ENCODE results near the gene PHACTR2. TPM values are rescaled to one million over a fixed set of nuclear protein-coding genes. Genes with fewer than 3 reads are reported as not detected.
"Not testable (repeated sequence)": the region's sequence is repeated elsewhere in the genome, so short reads cannot be mapped to it uniquely, and the experiment has no call there.

Gene PHACTR2
- total RNA-seq, 1 experiment from 2014 or later = not detected

DNA sequence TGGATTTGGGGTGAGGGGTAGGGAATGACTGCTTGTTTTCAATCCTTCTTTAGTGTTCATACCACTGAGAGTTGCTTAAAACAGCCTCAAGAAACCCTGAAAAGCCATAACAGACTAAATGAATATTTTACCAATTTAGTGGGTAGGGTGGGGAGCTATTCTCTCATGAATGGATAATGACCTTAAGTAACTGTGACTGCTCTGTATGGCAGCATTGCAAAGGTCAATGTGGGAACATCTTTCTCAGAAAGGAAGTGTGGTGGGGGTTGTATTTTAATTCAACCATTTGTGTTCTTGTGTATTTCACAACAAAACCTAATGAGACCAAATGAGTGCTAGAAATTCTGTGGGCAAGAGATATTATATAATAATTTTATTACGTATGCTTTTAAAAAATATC, 55.7 kb downstream of the PHACTR2 start:
- Histone ChIP-seq H3K27me3 (ENCODE audit: low read length) (no peaks in the 10 kb centered on the region), H4K20me1 (ENCODE audit: insufficient read depth, low read depth, low read length) (no peaks in the 10 kb centered on the region), H3K79me2 (ENCODE audit: low read length) (no peaks in the 10 kb centered on the region), H3K27ac (ENCODE audit: low read length) (no peak overlapping the region), H2AFZ (ENCODE audit: low read length) (no peak overlapping the region), H3K4me1 (ENCODE audit: low read length) (no peaks in the 10 kb centered on the region; the same call in 1 of the 2 replicates), H3K9me3 (ENCODE audit: low read length) (no peaks in the 10 kb centered on the region), H3K36me3 (ENCODE audit: insufficient read depth, low read length) (no peaks in the 10 kb centered on the region), H3K4me3 (ENCODE audit: low read length) (no peak overlapping the region), H3K4me2 (ENCODE audit: low read depth, low read length, poor library complexity, severe bottlenecking) (no peak overlapping the region), H3K9me2 (replicated peaks; ENCODE audit: insufficient read depth, low read length) (no peaks in the 10 kb centered on the region), H3K9ac (ENCODE audit: low read length) (no peak overlapping the region)
- no peak for DNase-seq

DNA sequence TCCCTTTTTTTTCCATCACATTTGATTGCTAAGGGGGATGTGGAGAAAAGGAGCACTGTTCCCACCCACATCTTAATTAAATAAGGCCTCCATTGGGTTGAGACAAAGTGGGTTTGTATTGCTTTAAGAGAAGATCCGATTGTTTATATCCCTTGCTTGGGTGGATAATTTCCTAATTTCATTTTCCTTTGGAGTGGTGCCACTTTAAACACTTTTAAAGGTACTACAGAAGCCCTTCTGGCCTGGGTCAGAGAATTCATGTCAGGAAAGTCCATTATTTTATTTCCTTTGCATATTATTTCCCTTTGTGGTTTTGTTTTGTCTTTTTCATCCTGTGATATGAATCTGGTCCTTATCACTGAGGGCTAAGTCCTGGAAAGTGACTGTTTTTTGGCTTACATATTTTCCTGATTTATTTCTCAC, 56.9 kb downstream of the PHACTR2 start:
- Histone ChIP-seq H3K9me3 (ENCODE audit: low read length) (no peaks in the 10 kb centered on the region), H2AFZ (ENCODE audit: low read length) (no peak overlapping the region), H3K4me1 (ENCODE audit: low read length) (no peaks in the 10 kb centered on the region; the same call in 1 of the 2 replicates), H3K79me2 (ENCODE audit: low read length) (no peaks in the 10 kb centered on the region), H3K4me2 (ENCODE audit: low read depth, low read length, poor library complexity, severe bottlenecking) (no peak overlapping the region), H3K36me3 (ENCODE audit: insufficient read depth, low read length) (no peaks in the 10 kb centered on the region), H3K4me3 (ENCODE audit: low read length) (no peak overlapping the region), H3K27ac (ENCODE audit: low read length) (no peak overlapping the region), H3K9ac (ENCODE audit: low read length) (no peak overlapping the region), H3K9me2 (replicated peaks; ENCODE audit: insufficient read depth, low read length) (no peaks in the 10 kb centered on the region), H3K27me3 (ENCODE audit: low read length) (no peaks in the 10 kb centered on the region), H4K20me1 (ENCODE audit: insufficient read depth, low read depth, low read length) (no peaks in the 10 kb centered on the region)
- DNase-seq = no peak

DNA sequence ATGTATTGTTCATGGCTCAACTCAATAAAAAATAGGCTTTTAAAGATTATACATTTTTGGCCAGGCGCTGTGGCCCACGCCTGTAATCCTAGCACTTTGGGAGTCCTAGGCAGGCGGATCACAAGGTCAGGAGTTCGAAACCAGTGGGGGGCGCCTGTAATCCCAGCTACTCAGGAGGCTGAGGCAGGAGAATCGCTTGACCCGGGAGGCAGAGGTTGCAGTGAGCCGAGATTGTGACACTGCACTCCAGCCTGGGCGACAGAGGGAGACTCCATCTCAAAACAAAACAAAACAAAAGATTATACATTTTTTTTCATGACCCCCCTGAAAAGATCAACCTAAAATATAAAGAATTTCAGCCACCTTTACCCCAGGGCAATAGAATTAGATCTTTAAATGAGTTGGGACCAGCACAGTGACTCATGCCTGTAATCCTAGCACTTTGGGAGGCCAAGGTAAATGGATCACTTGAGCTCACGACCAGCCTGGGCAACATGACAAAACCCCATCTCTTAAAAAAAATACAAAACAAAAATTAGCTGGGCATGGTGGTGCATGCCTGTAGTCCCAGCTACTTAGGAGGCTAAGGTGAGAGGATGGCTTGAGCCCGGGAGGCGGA, 60.4 kb downstream of the PHACTR2 start:
- not testable (repeated sequence) for H3K4me2 ChIP-seq (ENCODE audit: low read depth, low read length, poor library complexity, severe bottlenecking); H3K27ac ChIP-seq (ENCODE audit: low read length); H3K27me3 ChIP-seq (ENCODE audit: low read length); H2AFZ ChIP-seq (ENCODE audit: low read length); H3K79me2 ChIP-seq (ENCODE audit: low read length); H3K4me3 ChIP-seq (ENCODE audit: low read length); H4K20me1 ChIP-seq (ENCODE audit: insufficient read depth, low read depth, low read length); H3K9me2 ChIP-seq (replicated peaks; ENCODE audit: insufficient read depth, low read length); H3K4me1 ChIP-seq (ENCODE audit: low read length); H3K9me3 ChIP-seq (ENCODE audit: low read length); DNase-seq; H3K36me3 ChIP-seq (ENCODE audit: insufficient read depth, low read length); H3K9ac ChIP-seq (ENCODE audit: low read length)

DNA sequence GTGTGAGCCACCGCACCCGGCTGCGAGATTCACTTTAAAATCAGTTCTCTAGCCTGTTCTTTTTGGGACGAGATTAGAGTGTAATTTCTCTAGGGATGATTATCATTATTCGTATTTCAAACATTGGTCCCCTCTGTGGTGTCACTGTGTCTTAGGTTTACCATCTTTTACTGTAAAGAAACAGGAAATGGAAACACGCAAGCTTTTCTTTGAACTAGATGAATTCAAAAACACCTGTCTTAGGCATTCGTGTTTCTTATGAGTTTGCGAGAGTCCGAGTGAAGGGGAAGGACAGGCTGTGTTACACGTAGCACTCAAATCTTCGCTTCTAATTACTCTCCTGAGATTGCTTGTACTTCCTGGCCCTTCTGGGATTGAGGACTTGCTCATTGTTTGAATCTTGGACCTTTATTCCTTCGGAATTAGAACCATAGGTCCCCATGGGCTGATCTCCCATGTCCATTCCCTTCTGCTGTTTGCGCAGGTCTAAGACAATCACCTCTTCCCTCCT, 61.6 kb downstream of the PHACTR2 start:
- Histone ChIP-seq H3K9me3 (ENCODE audit: low read length) (no peaks in the 10 kb centered on the region), H3K79me2 (ENCODE audit: low read length) (no peaks in the 10 kb centered on the region), H3K36me3 (ENCODE audit: insufficient read depth, low read length) (no peaks in the 10 kb centered on the region), H3K4me3 (ENCODE audit: low read length) (no peak overlapping the region), H3K4me2 (ENCODE audit: low read depth, low read length, poor library complexity, severe bottlenecking) (no peak overlapping the region), H3K9ac (ENCODE audit: low read length) (no peak overlapping the region), H3K27ac (ENCODE audit: low read length) (no peak overlapping the region), H4K20me1 (ENCODE audit: insufficient read depth, low read depth, low read length) (no peaks in the 10 kb centered on the region), H3K27me3 (ENCODE audit: low read length) (no peaks in the 10 kb centered on the region), H2AFZ (ENCODE audit: low read length) (no peak overlapping the region), H3K9me2 (replicated peaks; ENCODE audit: insufficient read depth, low read length) (no peaks in the 10 kb centered on the region), H3K4me1 (ENCODE audit: low read length) (no peaks in the 10 kb centered on the region; the same call in 1 of the 2 replicates)
- no peak for DNase-seq

DNA sequence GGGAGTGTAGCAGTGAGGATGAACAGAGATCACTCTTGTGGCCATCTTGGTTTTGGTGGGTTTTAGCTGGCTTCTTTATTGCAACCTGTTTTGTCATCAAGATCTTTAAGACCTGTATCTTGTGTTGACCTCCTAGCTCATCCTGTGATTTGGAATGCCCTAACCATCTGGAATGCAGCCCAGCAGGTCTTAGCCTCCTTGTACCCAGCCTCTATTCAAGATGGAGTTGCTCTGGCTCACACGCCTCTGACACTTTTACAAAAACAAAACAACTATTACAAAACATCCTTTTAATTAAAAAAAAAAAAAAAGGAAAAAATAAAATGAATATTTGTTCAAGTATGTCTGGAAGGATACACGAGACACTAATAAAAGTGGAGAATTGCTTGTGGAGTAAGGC, 62.4 kb downstream of the PHACTR2 start:
- no peak overlapping the region for H3K4me3 ChIP-seq (ENCODE audit: low read length)
- H3K9me3 ChIP-seq (ENCODE audit: low read length) = no peaks in the 10 kb centered on the region
- no peaks in the 10 kb centered on the region for H3K36me3 ChIP-seq (ENCODE audit: insufficient read depth, low read length)
- DNase-seq = no peak
- no peak overlapping the region for H3K9ac ChIP-seq (ENCODE audit: low read length)
- no peak overlapping the region for H3K4me2 ChIP-seq (ENCODE audit: low read depth, low read length, poor library complexity, severe bottlenecking)
- no peaks in the 10 kb centered on the region; the same call in 1 of the 2 replicates for H3K4me1 ChIP-seq (ENCODE audit: low read length)
- no peak overlapping the region for H3K27ac ChIP-seq (ENCODE audit: low read length)
- H4K20me1 ChIP-seq (ENCODE audit: insufficient read depth, low read depth, low read length) = no peaks in the 10 kb centered on the region
- no peaks in the 10 kb centered on the region for H3K9me2 ChIP-seq (replicated peaks; ENCODE audit: insufficient read depth, low read length)
- no peaks in the 10 kb centered on the region for H3K79me2 ChIP-seq (ENCODE audit: low read length)
- no peak overlapping the region for H2AFZ ChIP-seq (ENCODE audit: low read length)
- H3K27me3 ChIP-seq (ENCODE audit: low read length) = no peaks in the 10 kb centered on the region

DNA sequence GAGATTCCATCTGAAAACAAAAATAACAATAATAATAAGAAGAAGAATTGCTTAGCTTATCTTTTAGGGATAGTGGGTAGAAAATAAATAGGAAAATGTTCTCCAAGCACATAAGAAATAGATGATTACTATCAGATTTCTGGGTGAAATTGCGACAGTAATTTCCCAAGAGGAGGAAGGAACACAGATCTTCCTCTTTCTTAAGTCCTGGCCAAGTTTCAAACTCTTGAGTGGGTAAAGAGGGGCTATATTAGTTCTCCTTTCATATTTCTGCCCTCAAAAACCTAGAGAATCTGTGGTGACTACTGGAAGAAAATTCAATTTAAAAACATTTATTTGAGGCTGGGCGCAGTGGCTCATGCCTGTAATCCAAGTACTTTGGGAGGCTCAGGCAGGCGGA, 63.7 kb downstream of the PHACTR2 start:
- no peak overlapping the region for H3K4me2 ChIP-seq (ENCODE audit: low read depth, low read length, poor library complexity, severe bottlenecking)
- no peak overlapping the region for H3K27ac ChIP-seq (ENCODE audit: low read length)
- no peaks in the 10 kb centered on the region for H3K9me2 ChIP-seq (replicated peaks; ENCODE audit: insufficient read depth, low read length)
- no peak overlapping the region for H3K4me3 ChIP-seq (ENCODE audit: low read length)
- H3K9ac ChIP-seq (ENCODE audit: low read length) = no peak overlapping the region
- no peaks in the 10 kb centered on the region for H3K9me3 ChIP-seq (ENCODE audit: low read length)
- no peak for DNase-seq
- H3K27me3 ChIP-seq (ENCODE audit: low read length) = no peaks in the 10 kb centered on the region
- no peak overlapping the region for H2AFZ ChIP-seq (ENCODE audit: low read length)
- H3K4me1 ChIP-seq (ENCODE audit: low read length) = no peaks in the 10 kb centered on the region
- H3K79me2 ChIP-seq (ENCODE audit: low read length) = no peaks in the 10 kb centered on the region
- H4K20me1 ChIP-seq (ENCODE audit: insufficient read depth, low read depth, low read length) = no peaks in the 10 kb centered on the region
- H3K36me3 ChIP-seq (ENCODE audit: insufficient read depth, low read length) = no peaks in the 10 kb centered on the region

DNA sequence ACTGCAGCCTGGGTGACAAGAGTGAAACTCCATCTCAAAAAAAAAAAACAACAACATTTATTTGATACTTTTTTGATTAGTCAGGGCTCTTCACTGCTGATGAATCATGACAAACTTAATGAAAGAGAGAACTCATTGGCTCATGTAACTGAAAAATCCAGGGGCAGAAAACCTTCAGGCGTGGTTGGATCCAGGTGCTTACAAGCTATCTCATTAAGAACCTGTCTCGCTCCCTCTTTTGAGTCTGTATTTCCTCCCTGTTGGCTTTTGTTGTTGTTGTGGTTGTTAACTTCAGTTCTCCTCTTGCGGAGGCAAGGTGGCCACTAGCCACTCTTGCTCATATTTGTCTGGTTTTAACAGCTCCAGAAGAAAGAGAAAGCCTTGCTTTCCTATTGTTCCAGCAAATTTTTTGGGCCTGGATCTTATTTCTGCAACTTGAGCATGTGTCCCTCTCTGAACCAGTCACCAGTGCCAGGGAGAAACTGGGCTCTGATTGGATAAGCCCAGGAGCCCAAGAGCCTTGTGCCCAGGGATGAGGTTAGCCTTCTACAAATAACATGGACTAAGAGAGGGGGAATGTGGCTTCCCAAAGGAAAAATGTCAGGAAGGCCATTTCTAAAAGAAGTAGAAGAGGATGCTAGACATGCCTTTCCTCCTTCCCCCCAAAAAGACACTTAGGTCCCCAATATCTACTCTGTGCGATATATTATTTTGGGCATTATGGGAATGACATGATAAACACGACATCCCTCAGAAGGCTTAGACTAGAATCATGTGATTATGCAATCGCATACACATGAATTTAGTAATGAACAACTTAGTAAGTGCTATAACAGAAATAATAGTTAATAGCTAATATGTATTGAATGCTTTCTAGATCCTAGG, 64.5 kb downstream of the PHACTR2 start:
- H3K4me2 ChIP-seq (ENCODE audit: low read depth, low read length, poor library complexity, severe bottlenecking) = no peak overlapping the region
- no peaks in the 10 kb centered on the region for H3K9me2 ChIP-seq (replicated peaks; ENCODE audit: insufficient read depth, low read length)
- no peaks in the 10 kb centered on the region for H3K9me3 ChIP-seq (ENCODE audit: low read length)
- H3K9ac ChIP-seq (ENCODE audit: low read length) = no peak overlapping the region
- H3K4me3 ChIP-seq (ENCODE audit: low read length) = no peak overlapping the region
- H3K79me2 ChIP-seq (ENCODE audit: low read length) = no peaks in the 10 kb centered on the region
- H3K36me3 ChIP-seq (ENCODE audit: insufficient read depth, low read length) = no peaks in the 10 kb centered on the region
- no peak overlapping the region for H2AFZ ChIP-seq (ENCODE audit: low read length)
- DNase-seq = no peak
- H4K20me1 ChIP-seq (ENCODE audit: insufficient read depth, low read depth, low read length) = no peaks in the 10 kb centered on the region
- no peak overlapping the region for H3K27ac ChIP-seq (ENCODE audit: low read length)
- H3K4me1 ChIP-seq (ENCODE audit: low read length) = no peaks in the 10 kb centered on the region
- no peaks in the 10 kb centered on the region for H3K27me3 ChIP-seq (ENCODE audit: low read length)

DNA sequence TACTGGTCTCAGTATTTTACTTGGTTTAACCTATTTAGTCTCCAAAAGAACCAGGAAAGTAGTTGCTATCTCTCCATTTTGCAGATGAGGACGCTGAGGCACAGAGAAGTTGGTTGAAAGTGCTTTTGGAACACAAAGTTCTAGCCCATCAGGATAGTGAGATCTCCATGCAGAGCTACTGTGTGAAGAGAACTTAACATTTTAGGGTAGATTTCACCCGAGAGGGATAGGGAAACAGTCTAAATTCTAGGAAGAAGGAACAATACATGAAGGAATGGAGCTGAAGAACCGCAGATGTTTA, 65.1 kb downstream of the PHACTR2 start:
- Histone ChIP-seq H3K27me3 (ENCODE audit: low read length) (no peaks in the 10 kb centered on the region), H3K4me1 (ENCODE audit: low read length) (no peaks in the 10 kb centered on the region), H3K79me2 (ENCODE audit: low read length) (no peaks in the 10 kb centered on the region), H3K9me3 (ENCODE audit: low read length) (no peaks in the 10 kb centered on the region), H3K36me3 (ENCODE audit: insufficient read depth, low read length) (no peaks in the 10 kb centered on the region), H3K9me2 (replicated peaks; ENCODE audit: insufficient read depth, low read length) (no peaks in the 10 kb centered on the region), H3K9ac (ENCODE audit: low read length) (no peak overlapping the region), H3K27ac (ENCODE audit: low read length) (no peak overlapping the region), H2AFZ (ENCODE audit: low read length) (no peak overlapping the region), H4K20me1 (ENCODE audit: insufficient read depth, low read depth, low read length) (no peaks in the 10 kb centered on the region), H3K4me2 (ENCODE audit: low read depth, low read length, poor library complexity, severe bottlenecking) (no peak overlapping the region), H3K4me3 (ENCODE audit: low read length) (no peak overlapping the region)
- DNase-seq = no peak
